H1 (cell line): ENCODE measurements around the gene CYP27C1. TPM values are rescaled to one million over a fixed set of nuclear protein-coding genes. Genes with fewer than 3 reads are reported as not detected.

Experiments
- CTCF ChIA-PET: fragments of 300-600 bp; sonication (Branson Sonifier 250); formaldehyde crosslinking; loops from one replicate; lab custom pipeline; 2021; ENCODE audit not compliant: partially characterized antibody; lab: Charles Lee
- POLR2A ChIA-PET: fragments of 300-600 bp; sonication (Branson Sonifier 250); formaldehyde crosslinking; loops from one replicate; lab custom pipeline; 2021; ENCODE audit warnings: inconsistent platforms; ENCODE audit not compliant: partially characterized antibody; lab: Charles Lee
- DNase-seq, 2 experiments: peaks; one replicate each; pipeline versions ENCODE4 v3.0.0 to v3.0.0-alpha.2; 2010 to 2022; ENCODE audit warnings: low spot score in 2 of 2, low read depth in 1 of 2, mixed read lengths in 1 of 2
- FAIRE-seq: peaks from 2 replicates; lab custom pipeline; 2011; peaks lifted over from hg19 to GRCh38; lab: Jason Lieb, UNC
- H2AFZ ChIP-seq: 2 replicates; pipeline ENCODE4 v1.8.1; 2012; ENCODE audit warnings: low read length, inconsistent platforms
- H2AK5ac ChIP-seq: 2 replicates; pipeline ENCODE4 v1.6.1; 2013; ENCODE audit warnings: low read depth, low read length
- H2BK120ac ChIP-seq: replicated peaks from 2 replicates; pipeline ENCODE3; 2013; ENCODE audit warnings: low read depth, low read length, inconsistent platforms
- H2BK12ac ChIP-seq: 2 replicates; pipeline ENCODE4 v1.6.1; 2013; ENCODE audit warnings: low read depth, low read length
- H2BK15ac ChIP-seq: 2 replicates; pipeline ENCODE4 v1.6.1; 2013; ENCODE audit warnings: low read length
- H2BK20ac ChIP-seq: 2 replicates; pipeline ENCODE4 v1.6.1; 2013; ENCODE audit warnings: low read length
- H2BK5ac ChIP-seq: 2 replicates; pipeline ENCODE4 v1.6.1; 2013; ENCODE audit warnings: low read depth, low read length
- H3K14ac ChIP-seq: 2 replicates; pipeline ENCODE4 v1.6.1; 2013; ENCODE audit warnings: inconsistent platforms; ENCODE audit not compliant: insufficient read length
- H3K18ac ChIP-seq: 2 replicates; pipeline ENCODE4 v1.6.1; 2013; ENCODE audit warnings: low read length; ENCODE audit errors: extremely low read depth
- H3K23ac ChIP-seq: 2 replicates; pipeline ENCODE4 v1.6.1; 2013; ENCODE audit warnings: inconsistent platforms; ENCODE audit not compliant: insufficient read length
- H3K23me2 ChIP-seq: 2 replicates; pipeline ENCODE4 v1.6.1; 2013; ENCODE audit warnings: low read depth, low read length
- H3K27ac ChIP-seq: 2 replicates; pipeline ENCODE4 v1.6.1; 2011; ENCODE audit warnings: low read depth, low read length, inconsistent platforms
- H3K27me3 ChIP-seq, 4 experiments: replicated peaks in 1 of 4; 1 replicate in 1 of 4; 2 replicates in 3 of 4; pipeline versions ENCODE4 v1.6.1 to v1.8.1; 2011 to 2013; ENCODE audit warnings: low read length in 3 of 4, mild to moderate bottlenecking in 3 of 4, inconsistent platforms in 2 of 4, mixed read lengths in 2 of 4, moderate library complexity in 1 of 4; ENCODE audit not compliant: control insufficient read depth in 3 of 4, insufficient read depth in 3 of 4; ENCODE audit errors: extremely low read depth in 1 of 4
- H3K36me3 ChIP-seq, 4 experiments: 2 replicates each; pipeline versions ENCODE4 v1.6.1 to v1.8.1; 2011 to 2013; ENCODE audit warnings: mild to moderate bottlenecking in 4 of 4, low read length in 3 of 4, moderate library complexity in 2 of 4, control low read depth in 1 of 4, inconsistent platforms in 1 of 4; ENCODE audit not compliant: insufficient read depth in 4 of 4, control insufficient read depth in 2 of 4
- H3K4ac ChIP-seq: replicated peaks from 2 replicates; pipeline ENCODE3; 2013; ENCODE audit warnings: low read length, low read depth, mixed read lengths, inconsistent platforms; ENCODE audit not compliant: insufficient read length
- H3K4me1 ChIP-seq, 4 experiments: replicated peaks in 1 of 4; 1 replicate in 1 of 4; 2 replicates in 3 of 4; pipeline versions ENCODE4 v1.6.1 to v1.8.1; 2011 to 2013; ENCODE audit warnings: low read length in 3 of 4, inconsistent platforms in 2 of 4, mixed read lengths in 1 of 4; ENCODE audit not compliant: insufficient read depth in 4 of 4, control insufficient read depth in 3 of 4
- H3K4me2 ChIP-seq, 2 experiments: 2 replicates each; pipeline versions ENCODE4 v1.6.1 to v1.8.1; 2011 to 2013; ENCODE audit warnings: low read depth in 2 of 2, low read length in 2 of 2, control low read depth in 1 of 2, inconsistent platforms in 1 of 2, mild to moderate bottlenecking in 1 of 2; ENCODE audit not compliant: insufficient read depth in 1 of 2
- H3K4me3 ChIP-seq, 4 experiments: fragments of 200-600, 300-600 bp in 1 of 4; sonication (generic), shearing (Covaris generic), sonication (Bioruptor Twin) in 1 of 4; 2 replicates each; pipeline versions ENCODE4 v1.5.1 to v1.8.1; 2011 to 2016; ENCODE audit warnings: low read length in 4 of 4, low read depth in 3 of 4, control low read depth in 2 of 4, inconsistent platforms in 2 of 4, mild to moderate bottlenecking in 2 of 4, mixed read lengths in 1 of 4, moderate library complexity in 1 of 4; ENCODE audit not compliant: insufficient read depth in 2 of 4; ENCODE audit errors: extremely low read depth in 1 of 4
- H3K56ac ChIP-seq: replicated peaks from 2 replicates; pipeline ENCODE3; 2013; ENCODE audit warnings: low read depth, mild to moderate bottlenecking, mixed read lengths, low read length, inconsistent platforms; ENCODE audit not compliant: insufficient read length
- H3K79me1 ChIP-seq: 2 replicates; pipeline ENCODE4 v1.6.1; 2013; ENCODE audit warnings: low read depth, low read length, control low read depth
- H3K79me2 ChIP-seq, 2 experiments: 2 replicates each; pipeline versions ENCODE4 v1.6.1 to v1.8.1; 2012 to 2013; ENCODE audit warnings: low read length in 2 of 2, mild to moderate bottlenecking in 2 of 2, inconsistent platforms in 1 of 2; ENCODE audit not compliant: insufficient read depth in 2 of 2, control insufficient read depth in 1 of 2
- H3K9ac ChIP-seq, 4 experiments: replicated peaks in 1 of 4; 1 replicate in 1 of 4; 2 replicates in 3 of 4; pipeline versions ENCODE4 v1.6.1 to v1.8.1; 2011 to 2013; ENCODE audit warnings: low read depth in 3 of 4, low read length in 3 of 4, control low read depth in 2 of 4, mild to moderate bottlenecking in 2 of 4, moderate library complexity in 2 of 4, inconsistent platforms in 1 of 4; ENCODE audit errors: extremely low read depth in 1 of 4
- H3K9me3 ChIP-seq, 2 experiments: 2 replicates each; pipeline versions ENCODE4 v1.6.1 to v1.8.1; 2012 to 2013; ENCODE audit warnings: mild to moderate bottlenecking in 2 of 2, moderate library complexity in 2 of 2, control low read depth in 1 of 2, inconsistent platforms in 1 of 2, low read depth in 1 of 2, low read length in 1 of 2, mixed read lengths in 1 of 2; ENCODE audit not compliant: insufficient read depth in 2 of 2
- H4K20me1 ChIP-seq, 2 experiments: replicated peaks in 1 of 2; 2 replicates each; pipeline versions ENCODE3 to v1.8.1; 2011 to 2013; ENCODE audit warnings: inconsistent platforms in 2 of 2, low read length in 2 of 2, mild to moderate bottlenecking in 1 of 2; ENCODE audit not compliant: insufficient read depth in 2 of 2, control insufficient read depth in 1 of 2
- H4K5ac ChIP-seq: 2 replicates; pipeline ENCODE4 v1.6.1; 2013; ENCODE audit warnings: low read length, low read depth, mixed read lengths, inconsistent platforms; ENCODE audit not compliant: insufficient read length
- H4K8ac ChIP-seq: 2 replicates; pipeline ENCODE4 v1.8.0; 2013; ENCODE audit warnings: mild to moderate bottlenecking, moderate library complexity, low read length, inconsistent platforms; ENCODE audit not compliant: insufficient read depth; ENCODE audit errors: extremely low read depth
- H4K91ac ChIP-seq: replicated peaks from 2 replicates; pipeline ENCODE3; 2013; ENCODE audit warnings: low read length, mixed read lengths, inconsistent platforms; ENCODE audit not compliant: insufficient read length
- CEBPB ChIP-seq: IDR thresholded peaks from 2 replicates; pipeline ENCODE4 v1.6.1; 2012; ENCODE audit warnings: low read depth, low read length
- CHD2 ChIP-seq: IDR thresholded peaks from 2 replicates; pipeline ENCODE4 v1.6.1; 2012; ENCODE audit warnings: low read length, improper control_type of control experiment
- NANOG ChIP-seq: IDR thresholded peaks from 2 replicates; pipeline ENCODE4 v1.6.1; 2011; ENCODE audit warnings: low read length, low read depth, mild to moderate bottlenecking, inconsistent platforms; ENCODE audit not compliant: insufficient read depth, poor library complexity, severe bottlenecking
- POLR2A ChIP-seq, 2 experiments: IDR thresholded peaks; 1 replicate in 1 of 2; 2 replicates in 1 of 2; pipeline ENCODE4 v1.6.1; 2011; ENCODE audit warnings: low read depth in 2 of 2, low read length in 2 of 2, mild to moderate bottlenecking in 2 of 2; ENCODE audit errors: control extremely low read depth in 1 of 2
- TBP ChIP-seq: IDR thresholded peaks from 2 replicates; pipeline ENCODE4 v1.6.1; 2011; ENCODE audit warnings: low read depth, low read length, improper control_type of control experiment
- TEAD4 ChIP-seq: IDR thresholded peaks from 2 replicates; pipeline ENCODE4 v1.6.1; 2012; ENCODE audit warnings: low read depth, low read length, inconsistent platforms, mixed read lengths
- WGBS, 2 experiments: shearing (Covaris generic) in 1 of 2; methylation state at CpG; one replicate each; pipeline versions ENCODE4 v1.1.6 to v1.1.7; 2013 to 2015; ENCODE audit warnings: low lambda C conversion rate in 2 of 2, mixed read lengths in 2 of 2, inconsistent platforms in 1 of 2, low coverage in 1 of 2, missing lambda C conversion rate in 1 of 2; ENCODE audit not compliant: insufficient replicate concordance in 2 of 2, insufficient coverage in 1 of 2, insufficient read length in 1 of 2; ENCODE audit errors: extremely low coverage in 1 of 2, missing lambda C conversion rate in 1 of 2; 5-methylcytosine and 5-hydroxymethylcytosine counted together
- polyA plus RNA-seq, 7 experiments: library from polyadenylated mRNA; depleted of rRNA in 3 of 7; stranded (reverse) in 5 of 7; unstranded in 2 of 7; fragments of >200 nt in 5 of 7; fragments of 200-250 nt in 2 of 7; gene quantifications; 1 replicate in 5 of 7; 2 replicates in 1 of 7; 4 replicates in 1 of 7; pipeline versions ENCODE4 v1.2.1 to v1.2.3, GENCODE V29; 2011 to 2013; ENCODE audit warnings: missing spikeins in 2 of 7, mixed read lengths in 2 of 7
- total RNA-seq: library from RNA; stranded (reverse); fragmentation: NEBNext Ultra II Directional; extraction: Animal tissue kit (Norgen Biotek cat#: 25700); gene quantifications from 2 replicates; pipeline ENCODE4 v1.2.1, GENCODE V29; 2021

CYP27C1 gene
- total and polyA plus RNA-seq, 2 of the 8 experiments (the other 6 are each of a cell fraction or from before 2014, with no cell fraction given), result 1.3 to 3.2 TPM

DNA sequence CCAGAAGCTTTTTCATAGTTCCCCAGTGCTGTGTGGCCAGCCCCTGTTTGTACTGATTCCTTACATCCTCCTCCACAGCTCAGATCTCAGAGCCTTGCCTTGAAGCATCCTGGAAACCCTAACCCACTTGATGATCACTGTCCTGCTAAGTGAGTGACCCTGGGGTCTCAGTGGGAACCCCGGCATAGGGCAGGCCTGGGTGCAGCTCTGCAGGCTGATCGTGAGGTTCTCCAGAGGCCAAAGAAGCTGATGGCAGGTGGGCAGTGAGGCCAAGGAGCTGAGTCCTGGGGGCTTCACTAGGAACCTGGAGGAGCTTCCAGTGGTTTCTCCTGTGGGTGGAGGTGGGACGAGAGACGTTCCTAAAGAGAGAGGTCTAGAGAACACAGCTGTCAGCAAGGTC, 65.7 kb downstream of the CYP27C1 start:
- Histone ChIP-seq H2BK120ac (no peak overlapping the region), H3K56ac (no peak overlapping the region), H2BK15ac (no peak overlapping the region), H4K8ac (no peak overlapping the region), H3K9me3 (peaks cover 3 to 10% of the 10 kb centered on the region in 2 experiments; a peak in 2 of 4 replicates), H3K27me3 (no peaks in the 10 kb centered on the region), H3K36me3 (no peaks in the 10 kb centered on the region), H2AFZ (no peak overlapping the region), H3K4me1 (peaks cover 0 to 8% (median 5%) of the 10 kb centered on the region in 4 experiments; a peak in 4 of 7 replicates), H2BK5ac (no peak overlapping the region), H2AK5ac (no peak overlapping the region), H3K4me2 (no peak overlapping the region), H3K4me3 (no peak overlapping the region), H3K18ac (no peak overlapping the region), H3K27ac (no peak overlapping the region), H4K5ac (no peak overlapping the region), H3K14ac (no peak overlapping the region), H3K23me2 (no peaks in the 10 kb centered on the region), H3K9ac (no peak overlapping the region), H3K79me2 (no peaks in the 10 kb centered on the region), H2BK20ac (no peak overlapping the region), H4K91ac (no peak overlapping the region), H3K79me1 (no peaks in the 10 kb centered on the region), H2BK12ac (no peak overlapping the region), H3K23ac (no peak overlapping the region), H3K4ac (no peak overlapping the region), H4K20me1 (no peaks in the 10 kb centered on the region)
- ChIA-PET CTCF (interaction anchor here (0.6 to 3.2 kb wide), 10 partner anchors 11 to 100 kb away, joined by 3 to 9 read pairs (median 4); no protein-coding TSS in a partner anchor), POLR2A (interaction anchor here (1.4 kb wide), 1 partner anchor 42 kb away, joined by 3 read pairs; no protein-coding TSS in a partner anchor)
- FAIRE-seq (no peak), DNase-seq (no peak)
- 91% methylated on average over 4 of the region's 4 CpGs; no CpG with 5 or more reads in 1 of the 2 experiments for WGBS, 2 experiments
- TF ChIP-seq TEAD4 (no peak), CHD2 (no peak), NANOG (no peak), CEBPB (no peak), TBP (no peak), POLR2A (IDR thresholded peaks at IDR 0.05; ENCODE audit: control extremely low read depth in 1 of 2, low read depth in 2 of 2, low read length in 2 of 2) (no peak)
